Mammary epithelial cell (primary cell): ENCODE results near the gene FAM98C.

Experiments
- CTCF ChIP-seq, 2 donors: IDR thresholded peaks in 1 of 2; conservative IDR thresholded peaks in 1 of 2; 2 replicates each; pipeline ENCODE4 v1.5.1; 2011 to 2012; ENCODE audit warnings: inconsistent platforms in 2 of 2, low read length in 2 of 2, mild to moderate bottlenecking in 2 of 2, control low read depth in 1 of 2, low read depth in 1 of 2; ENCODE audit not compliant: insufficient read depth in 1 of 2; ENCODE audit errors: extremely low read depth in 1 of 2
- EZH2 ChIP-seq: IDR thresholded peaks from 2 replicates; pipeline ENCODE4 v1.6.1; 2012; ENCODE audit warnings: low read length, inconsistent platforms, borderline replicate concordance

- TF ChIP-seq CTCF (conservative IDR thresholded peaks at IDR 0.05 in 1 of 2, IDR thresholded peaks at IDR 0.05 in 1 of 2; ENCODE audit: extremely low read depth in 1 of 2, insufficient read depth in 1 of 2, low read depth in 1 of 2, low read length in 2 of 2) (no peak), EZH2 (no peak)
These were observed 35.0 kb downstream of the FAM98C start for GRCh38 chr19:38437917-38438316.
